Jurkat, Clone E6-1 (cell line): ENCODE measurements around the gene YIF1B. TPM values are rescaled to one million over a fixed set of nuclear protein-coding genes. Genes with fewer than 3 reads are reported as not detected.
"Not testable (repeated sequence)": the region's sequence is repeated elsewhere in the genome, so short reads cannot be mapped to it uniquely, and the experiment has no call there.

Experiments
- DNase-seq: peaks from one replicate; pipeline ENCODE4 v3.0.0-alpha.2; 2011; ENCODE audit warnings: low read depth, low spot score
- H3K4me3 ChIP-seq: 2 replicates; pipeline ENCODE4 v1.5.1; 2011; ENCODE audit warnings: mild to moderate bottlenecking, low read length, control low read depth, moderate library complexity
- polyA plus RNA-seq: library from polyadenylated mRNA; unstranded; fragments of >200 nt; gene quantifications from one replicate; pipeline ENCODE4 v1.2.1, GENCODE V29; 2012; ENCODE audit warnings: missing spikeins; ENCODE audit not compliant: insufficient read length, insufficient read depth

YIF1B gene
- 95.1 TPM for polyA plus RNA-seq

GRCh38 chr19:38315657-38316476, at the start of gene YIF1B:
Gene YIF1B (minus strand): TSS chr19:38315947. CDS start chr19:38315917, 30 bp downstream.
- peak within 1 kb of the TSS; percentile 93 for H3K4me3 ChIP-seq
- peak; percentile 95 for DNase-seq

- H3K4me3 ChIP-seq = peak overlapping the region; percentile 59
- DNase-seq = not testable (repeated sequence)
Measured at GRCh38 chr19:38362946-38363688, 47.4 kb upstream of the YIF1B start.

GRCh38 chr19:38362076-38362945, 46.6 kb upstream of the YIF1B start:
- peak; percentile 20 for DNase-seq
- peak overlapping the region; percentile 59 for H3K4me3 ChIP-seq

GRCh38 chr19:38361633-38362075, 45.9 kb upstream of the YIF1B start:
- peak; percentile 41 for DNase-seq
- H3K4me3 ChIP-seq = peak overlapping the region; percentile 59

GRCh38 chr19:38360839-38361631, 45.3 kb upstream of the YIF1B start:
- DNase-seq = no peak
- no peak overlapping the region for H3K4me3 ChIP-seq

- H3K4me3 ChIP-seq = no peak overlapping the region
- no peak for DNase-seq
Measured at GRCh38 chr19:38360351-38360750, 44.6 kb upstream of the YIF1B start.

- DNase-seq = no peak
- no peak overlapping the region for H3K4me3 ChIP-seq
Measured at GRCh38 chr19:38359242-38360021, 43.7 kb upstream of the YIF1B start.

GRCh38 chr19:38358071-38358470, 42.3 kb upstream of the YIF1B start:
- no peak for DNase-seq
- H3K4me3 ChIP-seq = no peak overlapping the region

- no peak overlapping the region for H3K4me3 ChIP-seq
- DNase-seq = no peak
Measured at GRCh38 chr19:38355728-38356725, 40.3 kb upstream of the YIF1B start.

- DNase-seq = no peak
- H3K4me3 ChIP-seq = no peak overlapping the region
Measured at GRCh38 chr19:38352611-38353010, 36.9 kb upstream of the YIF1B start.

- DNase-seq = no peak
- H3K4me3 ChIP-seq = no peak overlapping the region
Measured at GRCh38 chr19:38351865-38352395, 36.2 kb upstream of the YIF1B start.

- no peak for DNase-seq
Measured at GRCh38 chr19:38350883-38351282, 35.1 kb upstream of the YIF1B start.

GRCh38 chr19:38346837-38347236, 31.1 kb upstream of the YIF1B start:
- H3K4me3 ChIP-seq = no peak overlapping the region
- no peak for DNase-seq

More at GRCh38 chr19:38350883-38351282, 35.1 kb upstream of the YIF1B start:
- H3K4me3 ChIP-seq = no peak overlapping the region

GRCh38 chr19:38340927-38341326, 25.2 kb upstream of the YIF1B start:
- no peak overlapping the region for H3K4me3 ChIP-seq
- DNase-seq = no peak

- not testable (repeated sequence) for DNase-seq, H3K4me3 ChIP-seq
Measured at GRCh38 chr19:38339011-38339410, 23.3 kb upstream of the YIF1B start.

GRCh38 chr19:38337360-38337653, 21.6 kb upstream of the YIF1B start:
- DNase-seq = no peak
- peak overlapping the region; percentile 80 for H3K4me3 ChIP-seq
